ENCODE results near the gene SEC14L2.

Gene SEC14L2

GRCh38 chr22:30438559-30438958, 41.7 kb downstream of the SEC14L2 start:
- no peak for DNase-seq (ENCODE audit: low spot score)
- Histone ChIP-seq H3K9ac (ENCODE audit: low read depth, low read length, poor library complexity) (no peak overlapping the region), H3K4ac (ENCODE audit: low read length) (no peak overlapping the region), H2BK5ac (ENCODE audit: low read length) (no peak overlapping the region), H3K4me2 (ENCODE audit: insufficient read depth, low read length, poor library complexity, severe bottlenecking) (no peak overlapping the region), H3K9me3 (replicated peaks in 1 of 2; ENCODE audit: control insufficient read depth in 2 of 2, insufficient read depth in 1 of 2, low read depth in 1 of 2, low read length in 2 of 2) (peaks cover 0 to 2% of the 10 kb centered on the region in 2 donors), H4K91ac (ENCODE audit: low read depth, low read length, poor library complexity) (no peak overlapping the region), H2AK5ac (ENCODE audit: low read depth, low read length) (no peak overlapping the region), H3K23ac (ENCODE audit: low read depth, low read length, poor library complexity) (no peak overlapping the region), H3K4me3 (ENCODE audit: low read length in 2 of 2) (no peak overlapping the region), H4K8ac (ENCODE audit: low read depth, low read length) (no peak overlapping the region), H2AFZ (ENCODE audit: low read length) (no peak overlapping the region), H2BK15ac (ENCODE audit: low read length) (no peak overlapping the region), H3K27me3 (ENCODE audit: control insufficient read depth in 3 of 3, insufficient read depth in 3 of 3, low read depth in 1 of 3, low read length in 3 of 3) (peaks cover 0 to 8% (median 0%) of the 10 kb centered on the region in 3 experiments), H2BK12ac (ENCODE audit: low read length) (no peak overlapping the region), H3K27ac (replicated peaks; ENCODE audit: low read length) (no peak overlapping the region), H3K4me1 (ENCODE audit: control insufficient read depth in 2 of 2, insufficient read depth in 1 of 2, low read depth in 1 of 2, low read length in 2 of 2) (no peaks in the 10 kb centered on the region), H3K79me1 (ENCODE audit: low read depth, low read length) (no peaks in the 10 kb centered on the region), H3K36me3 (replicated peaks in 1 of 2; ENCODE audit: control insufficient read depth in 2 of 2, insufficient read depth in 2 of 2, low read length in 2 of 2) (no peaks in the 10 kb centered on the region), H2BK120ac (ENCODE audit: low read depth, low read length) (no peak overlapping the region), H3K18ac (ENCODE audit: low read length) (no peak overlapping the region), H3K14ac (ENCODE audit: low read length) (no peak overlapping the region)
- no CpG with 5 or more reads among the region's 3 CpGs for WGBS, 2 donors (ENCODE audit: extremely low coverage in 2 of 2, insufficient read length in 2 of 2, insufficient replicate concordance in 1 of 2)

DNA sequence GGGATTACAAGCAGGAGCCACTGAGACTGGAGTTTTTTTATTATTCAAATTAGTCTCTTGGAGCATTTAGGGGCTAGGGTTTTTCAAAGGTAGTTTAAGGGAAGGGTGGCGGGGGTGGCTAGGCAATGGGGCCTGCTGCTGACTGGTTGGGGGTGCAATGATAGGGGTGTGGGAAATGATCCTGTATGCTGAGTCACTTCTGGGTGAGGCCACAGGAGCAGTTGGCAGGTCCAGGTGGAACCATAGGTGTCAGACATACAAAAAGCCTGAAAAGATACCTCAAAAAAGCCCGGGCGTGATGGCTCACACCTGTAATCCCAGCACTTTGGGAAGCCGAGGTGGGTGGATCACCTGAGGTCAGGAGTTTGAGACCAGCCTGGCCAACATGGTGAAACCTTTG, 42.4 kb downstream of the SEC14L2 start:
- Histone ChIP-seq H4K8ac (ENCODE audit: low read depth, low read length) (no peak overlapping the region), H3K4me3 (ENCODE audit: low read length in 2 of 2) (no peak overlapping the region), H3K18ac (ENCODE audit: low read length) (no peak overlapping the region), H3K9ac (ENCODE audit: low read depth, low read length, poor library complexity) (no peak overlapping the region), H3K27me3 (ENCODE audit: control insufficient read depth in 3 of 3, insufficient read depth in 3 of 3, low read depth in 1 of 3, low read length in 3 of 3) (peaks cover 0 to 8% (median 0%) of the 10 kb centered on the region in 3 experiments), H3K36me3 (replicated peaks in 1 of 2; ENCODE audit: control insufficient read depth in 2 of 2, insufficient read depth in 2 of 2, low read length in 2 of 2) (no peaks in the 10 kb centered on the region), H2AFZ (ENCODE audit: low read length) (no peak overlapping the region), H3K4ac (ENCODE audit: low read length) (no peak overlapping the region), H3K4me2 (ENCODE audit: insufficient read depth, low read length, poor library complexity, severe bottlenecking) (no peak overlapping the region), H2BK12ac (ENCODE audit: low read length) (no peak overlapping the region), H3K4me1 (ENCODE audit: control insufficient read depth in 2 of 2, insufficient read depth in 1 of 2, low read depth in 1 of 2, low read length in 2 of 2) (no peaks in the 10 kb centered on the region), H4K91ac (ENCODE audit: low read depth, low read length, poor library complexity) (no peak overlapping the region), H2AK5ac (ENCODE audit: low read depth, low read length) (no peak overlapping the region), H3K27ac (replicated peaks; ENCODE audit: low read length) (no peak overlapping the region), H3K14ac (ENCODE audit: low read length) (no peak overlapping the region), H3K23ac (ENCODE audit: low read depth, low read length, poor library complexity) (no peak overlapping the region), H2BK120ac (ENCODE audit: low read depth, low read length) (no peak overlapping the region), H3K9me3 (replicated peaks in 1 of 2; ENCODE audit: control insufficient read depth in 2 of 2, insufficient read depth in 1 of 2, low read depth in 1 of 2, low read length in 2 of 2) (peaks cover 0 to 2% of the 10 kb centered on the region in 2 donors), H2BK5ac (ENCODE audit: low read length) (no peak overlapping the region), H2BK15ac (ENCODE audit: low read length) (no peak overlapping the region), H3K79me1 (ENCODE audit: low read depth, low read length) (no peaks in the 10 kb centered on the region)
- whole genome bisulfite sequencing, 2 donors (ENCODE audit: extremely low coverage in 2 of 2, insufficient read length in 2 of 2, insufficient replicate concordance in 1 of 2), result no CpG with 5 or more reads among the region's 4 CpGs
- no peak for DNase-seq (ENCODE audit: low spot score)

DNA sequence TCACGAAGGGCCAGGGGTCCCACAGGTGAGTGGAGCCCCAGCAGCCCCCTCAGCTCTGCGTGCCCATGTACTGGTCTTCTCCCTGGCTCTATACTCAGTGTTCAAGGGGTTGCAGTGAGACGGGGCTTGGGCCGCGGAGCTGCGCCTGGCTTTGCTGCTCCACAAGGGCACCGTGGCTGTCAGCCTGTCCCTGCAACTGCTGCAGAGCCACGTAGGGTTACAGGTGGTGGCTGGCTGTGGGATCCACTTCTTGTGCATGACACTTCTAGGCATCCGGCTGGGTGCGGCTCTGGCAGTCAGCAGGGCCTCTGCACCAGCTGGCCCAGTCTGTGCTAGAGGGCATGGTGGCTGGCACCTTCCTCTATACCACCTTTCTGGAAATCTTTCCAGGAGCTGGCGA, 43.0 kb downstream of the SEC14L2 start:
- no peak overlapping the region for H3K4me3 ChIP-seq (ENCODE audit: low read length in 2 of 2)
- H3K9me3 ChIP-seq (replicated peaks in 1 of 2; ENCODE audit: control insufficient read depth in 2 of 2, insufficient read depth in 1 of 2, low read depth in 1 of 2, low read length in 2 of 2), result peaks cover 0 to 2% of the 10 kb centered on the region in 2 donors
- H2BK120ac ChIP-seq (ENCODE audit: low read depth, low read length), result no peak overlapping the region
- H3K4me2 ChIP-seq (ENCODE audit: insufficient read depth, low read length, poor library complexity, severe bottlenecking), result no peak overlapping the region
- no peak overlapping the region for H3K4ac ChIP-seq (ENCODE audit: low read length)
- WGBS, 2 donors (ENCODE audit: extremely low coverage in 2 of 2, insufficient read length in 2 of 2, insufficient replicate concordance in 1 of 2), result no CpG with 5 or more reads among the region's 11 CpGs
- H3K79me1 ChIP-seq (ENCODE audit: low read depth, low read length), result no peaks in the 10 kb centered on the region
- no peaks in the 10 kb centered on the region for H3K36me3 ChIP-seq (replicated peaks in 1 of 2; ENCODE audit: control insufficient read depth in 2 of 2, insufficient read depth in 2 of 2, low read length in 2 of 2)
- no peak overlapping the region for H3K9ac ChIP-seq (ENCODE audit: low read depth, low read length, poor library complexity)
- H2AFZ ChIP-seq (ENCODE audit: low read length), result no peak overlapping the region
- no peak overlapping the region for H4K8ac ChIP-seq (ENCODE audit: low read depth, low read length)
- DNase-seq (ENCODE audit: low spot score), result no peak
- peaks cover 2 to 4% of the 10 kb centered on the region in 2 donors for H3K4me1 ChIP-seq (ENCODE audit: control insufficient read depth in 2 of 2, insufficient read depth in 1 of 2, low read depth in 1 of 2, low read length in 2 of 2)
- no peak overlapping the region for H3K23ac ChIP-seq (ENCODE audit: low read depth, low read length, poor library complexity)
- peaks cover 0 to 8% (median 0%) of the 10 kb centered on the region in 3 experiments for H3K27me3 ChIP-seq (ENCODE audit: control insufficient read depth in 3 of 3, insufficient read depth in 3 of 3, low read depth in 1 of 3, low read length in 3 of 3)
- H2AK5ac ChIP-seq (ENCODE audit: low read depth, low read length), result no peak overlapping the region
- peak overlapping the region; percentile 47 for H3K14ac ChIP-seq (ENCODE audit: low read length)
- peak overlapping the region; percentile 69 for H2BK15ac ChIP-seq (ENCODE audit: low read length)
- no peak overlapping the region for H2BK12ac ChIP-seq (ENCODE audit: low read length)
- no peak overlapping the region for H3K27ac ChIP-seq (replicated peaks; ENCODE audit: low read length)
- H2BK5ac ChIP-seq (ENCODE audit: low read length), result peak overlapping the region; percentile 5
- peak overlapping the region; percentile 24 for H3K18ac ChIP-seq (ENCODE audit: low read length)
- no peak overlapping the region for H4K91ac ChIP-seq (ENCODE audit: low read depth, low read length, poor library complexity)

- Histone ChIP-seq H2AK5ac (ENCODE audit: low read depth, low read length) (no peak overlapping the region), H2AFZ (ENCODE audit: low read length) (no peak overlapping the region), H3K4me2 (ENCODE audit: insufficient read depth, low read length, poor library complexity, severe bottlenecking) (no peak overlapping the region), H2BK15ac (ENCODE audit: low read length) (no peak overlapping the region), H4K91ac (ENCODE audit: low read depth, low read length, poor library complexity) (no peak overlapping the region), H3K27ac (replicated peaks; ENCODE audit: low read length) (no peak overlapping the region), H2BK5ac (ENCODE audit: low read length) (no peak overlapping the region), H3K36me3 (replicated peaks in 1 of 2; ENCODE audit: control insufficient read depth in 2 of 2, insufficient read depth in 2 of 2, low read length in 2 of 2) (no peaks in the 10 kb centered on the region), H3K4ac (ENCODE audit: low read length) (no peak overlapping the region), H2BK12ac (ENCODE audit: low read length) (no peak overlapping the region), H3K9ac (ENCODE audit: low read depth, low read length, poor library complexity) (peak overlapping the region; percentile 63), H3K79me1 (ENCODE audit: low read depth, low read length) (no peaks in the 10 kb centered on the region), H3K18ac (ENCODE audit: low read length) (no peak overlapping the region), H3K4me3 (ENCODE audit: low read length in 2 of 2) (no peak overlapping the region), H3K23ac (ENCODE audit: low read depth, low read length, poor library complexity) (no peak overlapping the region), H3K27me3 (ENCODE audit: control insufficient read depth in 3 of 3, insufficient read depth in 3 of 3, low read depth in 1 of 3, low read length in 3 of 3) (peaks cover 0 to 8% (median 0%) of the 10 kb centered on the region in 3 experiments), H2BK120ac (ENCODE audit: low read depth, low read length) (no peak overlapping the region), H4K8ac (ENCODE audit: low read depth, low read length) (no peak overlapping the region), H3K9me3 (replicated peaks in 1 of 2; ENCODE audit: control insufficient read depth in 2 of 2, insufficient read depth in 1 of 2, low read depth in 1 of 2, low read length in 2 of 2) (no peaks in the 10 kb centered on the region), H3K4me1 (ENCODE audit: control insufficient read depth in 2 of 2, insufficient read depth in 1 of 2, low read depth in 1 of 2, low read length in 2 of 2) (peaks cover 3 to 9% of the 10 kb centered on the region in 2 donors), H3K14ac (ENCODE audit: low read length) (no peak overlapping the region)
- no peak for DNase-seq (ENCODE audit: low spot score)
- WGBS, 2 donors (ENCODE audit: extremely low coverage in 2 of 2, insufficient read length in 2 of 2, insufficient replicate concordance in 1 of 2), result no CpG with 5 or more reads among the region's 9 CpGs
These were observed 44.3 kb downstream of the SEC14L2 start for GRCh38 chr22:30441088-30441487.
